Transverse colon (tissue), 3 donors: ENCODE measurements around the gene DLX3.

Source experiments
- CTCF ChIP-seq, 5 experiments: fragments of 200-600 bp in 3 of 5; fragments of 450-650 bp in 2 of 5; sonication (generic) in 3 of 5; IDR thresholded peaks; 1 replicate in 2 of 5; 2 replicates in 3 of 5; pipeline ENCODE4 v1.5.1; 2016 to 2017; ENCODE audit warnings: antibody characterized with exemption in 5 of 5, inconsistent platforms in 3 of 5, mild to moderate bottlenecking in 2 of 5, moderate library complexity in 1 of 5
- POLR2A ChIP-seq: fragments of 450-650 bp; IDR thresholded peaks from one replicate; pipeline ENCODE4 v1.6.1; 2016; ENCODE audit warnings: antibody characterized with exemption, mild to moderate bottlenecking, moderate library complexity

- TF ChIP-seq CTCF (IDR thresholded peaks at IDR 0.05) = no peak
- no peak for TF ChIP-seq POLR2A
Measured at GRCh38 chr17:49963309-49963625, 31.8 kb downstream of the DLX3 start.
